NCI-H2081 (cell line): ENCODE data around the gene SUSD1.
"Not testable (repeated sequence)": the region's sequence is repeated elsewhere in the genome, so short reads cannot be mapped to it uniquely, and the experiment has no call there.

ENCODE experiments used
- DNase-seq, 2 experiments: peaks; one replicate each; lab custom pipeline; 2025; lab: John Stamatoyannopoulos, UW

SUSD1 gene

DNA sequence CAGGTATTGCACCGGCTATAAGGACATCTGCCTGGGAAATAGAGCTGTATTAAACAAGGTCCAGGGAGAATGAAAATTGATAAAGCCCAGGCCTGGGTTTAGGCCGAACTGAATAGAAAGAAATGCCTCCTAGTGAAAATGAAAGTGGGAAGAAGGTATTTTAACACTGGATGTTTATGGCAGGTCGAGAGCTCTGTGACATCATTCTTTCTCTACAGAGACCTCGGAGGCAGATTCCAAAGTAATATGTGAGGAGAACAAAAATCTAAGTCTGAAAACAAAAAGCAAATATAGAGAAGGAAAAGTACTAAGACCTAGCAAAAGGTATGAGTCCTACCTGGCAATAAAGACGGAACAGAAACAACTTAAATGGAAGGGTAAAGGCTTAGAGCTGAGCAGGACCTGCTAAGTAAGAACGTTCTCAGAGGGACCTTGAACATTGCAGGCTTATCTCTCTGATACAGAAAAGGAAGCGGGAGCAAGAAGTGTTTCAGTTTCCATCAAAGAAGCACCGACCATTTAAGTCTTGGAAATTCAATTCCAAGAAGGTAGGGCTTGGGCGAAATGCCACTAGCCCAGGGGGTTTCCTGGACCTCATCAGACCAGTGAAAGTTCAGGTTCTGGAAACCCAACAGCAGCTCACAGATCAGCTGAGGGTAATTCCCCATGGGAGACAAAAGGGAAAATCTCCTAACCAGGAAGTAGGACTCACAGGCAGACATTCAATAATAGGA lies 80.0 kb downstream of the SUSD1 start:
- DNase-seq: no peak

DNA sequence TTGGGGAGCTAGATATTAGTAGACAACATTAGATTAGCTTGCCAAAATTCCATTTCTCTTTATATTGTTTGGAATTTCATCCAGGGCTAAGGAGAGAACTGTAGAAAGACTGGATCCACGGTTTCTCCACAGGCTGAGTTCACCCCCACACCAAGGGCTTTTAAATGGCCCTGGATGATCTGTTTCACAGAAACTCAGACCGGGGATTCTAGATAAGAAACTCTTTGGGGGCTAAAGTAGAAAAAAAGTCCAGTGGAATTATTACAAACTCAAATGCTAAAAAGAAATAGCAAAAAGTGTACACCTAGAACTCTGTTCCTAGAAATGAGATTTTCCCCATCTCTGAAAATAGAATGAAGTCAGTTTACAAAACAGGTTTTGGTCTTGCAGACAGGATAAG lies 80.9 kb downstream of the SUSD1 start:
- DNase-seq: no peak

DNA sequence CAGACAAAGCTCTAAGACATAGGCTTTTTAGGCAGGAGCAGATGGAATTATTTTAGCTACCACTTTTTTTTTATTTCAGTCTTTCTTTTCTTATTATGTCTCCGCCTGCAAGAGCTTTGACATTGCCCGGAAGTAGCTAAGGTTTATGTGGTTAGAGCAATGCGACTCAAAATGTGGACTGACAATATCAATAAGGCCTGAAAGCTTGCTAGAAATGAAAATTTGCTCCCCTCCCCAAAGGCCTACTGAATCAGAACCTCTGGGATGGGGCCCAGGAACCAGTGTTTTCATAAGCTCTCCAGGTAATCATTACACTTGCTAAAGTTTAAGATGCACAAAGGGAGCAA lies 81.3 kb downstream of the SUSD1 start:
- no peak for DNase-seq

DNA sequence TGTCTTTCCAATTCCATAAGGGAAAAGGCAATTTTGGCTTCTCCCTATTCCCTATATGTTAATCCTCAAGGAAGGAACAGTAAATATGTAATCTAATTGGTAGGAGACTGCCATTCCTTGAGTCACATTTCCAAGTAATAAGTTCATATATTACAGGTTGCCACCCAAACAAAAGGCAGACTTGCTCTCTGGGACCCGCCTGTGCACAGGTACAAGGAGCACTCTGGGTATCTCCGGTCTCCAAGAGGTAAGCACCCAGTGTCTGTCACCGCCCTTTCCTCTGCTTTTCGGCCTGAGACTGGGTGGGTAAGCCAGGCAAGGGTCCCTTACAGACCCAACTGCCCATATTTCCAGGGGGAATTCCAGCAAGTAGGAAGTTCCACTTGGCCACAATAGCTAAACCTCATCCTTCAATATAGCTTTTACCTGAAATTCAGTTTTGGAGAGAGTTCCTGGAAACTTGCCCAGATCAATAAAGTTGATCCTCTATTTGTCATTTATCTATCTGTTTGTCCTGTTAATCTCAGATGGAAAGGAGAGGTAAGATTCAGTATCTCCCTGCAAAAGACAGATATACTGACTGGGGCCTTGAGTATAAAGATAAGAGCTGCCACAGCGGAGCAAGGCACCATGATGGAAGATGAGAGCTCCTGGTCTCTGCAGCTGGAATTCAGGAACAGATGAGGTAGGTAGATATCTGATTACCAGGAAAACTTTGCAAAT lies 81.8 kb downstream of the SUSD1 start:
- DNase-seq: no peak

DNA sequence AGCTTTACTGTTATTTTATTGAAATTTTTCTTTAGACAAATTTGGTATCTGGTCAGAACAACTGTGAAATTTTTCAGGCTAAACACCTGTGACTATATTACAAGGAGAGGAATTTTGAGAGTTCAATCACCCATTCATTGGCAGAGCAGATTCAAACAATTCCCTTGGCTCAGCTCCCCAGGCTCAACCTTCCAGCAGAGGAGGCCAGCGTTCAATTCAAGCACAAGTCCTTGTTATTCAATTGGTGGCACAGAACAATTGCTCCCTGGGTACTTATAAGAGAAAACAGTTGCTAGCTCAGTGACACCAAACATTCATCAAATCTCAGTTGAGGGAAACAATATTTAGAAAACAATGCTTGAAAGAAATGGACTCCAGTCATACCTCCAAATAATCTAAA lies 83.3 kb downstream of the SUSD1 start:
- DNase-seq: peak; percentile 13 to 61

DNA sequence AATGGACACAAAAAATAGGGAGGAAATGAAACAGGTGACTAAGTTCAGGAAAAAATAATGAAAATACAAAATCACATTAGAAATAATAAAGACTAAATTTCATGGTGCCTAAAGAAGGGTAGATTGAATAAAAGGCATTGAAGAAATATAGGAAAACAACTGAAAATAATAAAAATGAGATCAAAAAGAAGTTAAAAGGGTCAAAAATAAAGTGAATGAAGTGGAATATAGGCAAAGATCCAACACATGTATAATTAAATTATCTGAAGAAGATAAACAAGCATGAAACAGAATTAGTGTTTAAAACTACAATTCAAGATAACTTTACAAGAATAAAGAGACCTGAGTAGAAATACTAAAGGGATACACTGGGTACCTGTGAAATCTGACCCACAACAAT lies 87.6 kb downstream of the SUSD1 start:
- DNase-seq: no peak

DNA sequence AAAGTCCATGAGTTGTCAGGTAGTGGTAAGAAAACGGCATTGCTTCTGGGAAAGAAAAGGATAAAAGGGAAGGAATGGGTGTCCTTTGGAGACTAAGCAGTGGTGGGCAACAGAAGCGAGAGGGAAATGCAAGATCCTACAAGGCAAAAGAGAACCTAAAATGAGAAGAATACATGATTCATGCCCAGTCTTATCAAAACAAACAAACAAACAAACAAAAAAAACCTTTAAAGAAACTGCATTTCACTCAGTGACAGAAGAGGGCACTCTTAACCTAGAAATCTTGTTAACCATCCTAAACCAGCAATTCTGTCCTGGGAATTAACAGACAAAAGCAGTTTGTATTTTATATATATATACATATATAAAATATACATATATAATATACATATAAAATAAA lies 88.5 kb downstream of the SUSD1 start:
- DNase-seq: peak in 1 of 2 experiments; percentile 4

DNA sequence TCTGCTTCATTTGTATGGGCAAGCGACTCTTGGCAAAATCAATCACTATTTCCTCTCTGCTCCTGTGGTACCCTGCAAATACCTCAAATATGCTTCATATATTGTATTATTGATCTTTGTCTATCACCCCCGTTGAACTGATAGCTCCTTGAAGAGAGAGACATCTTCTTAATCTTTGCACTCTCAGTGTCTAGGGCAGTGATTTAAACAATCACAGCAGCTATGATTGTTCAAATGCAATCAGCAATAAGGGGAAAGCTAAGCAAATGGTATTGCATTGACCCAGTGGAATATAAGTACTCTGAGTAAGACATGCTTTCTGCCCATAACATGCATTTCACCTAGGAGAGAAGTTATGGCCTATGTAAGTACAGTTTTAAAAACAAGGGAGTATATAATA lies 90.2 kb downstream of the SUSD1 start:
- DNase-seq: no peak

DNA sequence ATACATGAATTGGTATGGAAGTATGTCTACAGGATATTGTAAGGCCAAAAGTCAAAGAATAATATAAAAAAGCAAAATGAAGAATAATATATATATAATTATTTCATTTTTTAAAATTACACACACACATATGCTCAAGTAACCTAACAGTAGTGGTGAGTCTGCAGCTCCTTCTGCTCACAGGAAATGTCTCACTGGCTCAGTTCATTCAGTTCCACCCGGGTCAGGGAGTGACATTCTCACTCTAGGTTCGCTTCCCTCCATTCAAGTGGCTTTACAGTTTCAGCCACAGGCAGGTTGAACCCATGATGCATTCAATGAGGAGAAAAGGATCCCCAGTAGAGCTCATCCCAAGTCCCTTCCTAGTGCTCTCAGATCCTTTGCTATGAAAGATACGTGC lies 90.8 kb downstream of the SUSD1 start:
- no peak for DNase-seq

DNA sequence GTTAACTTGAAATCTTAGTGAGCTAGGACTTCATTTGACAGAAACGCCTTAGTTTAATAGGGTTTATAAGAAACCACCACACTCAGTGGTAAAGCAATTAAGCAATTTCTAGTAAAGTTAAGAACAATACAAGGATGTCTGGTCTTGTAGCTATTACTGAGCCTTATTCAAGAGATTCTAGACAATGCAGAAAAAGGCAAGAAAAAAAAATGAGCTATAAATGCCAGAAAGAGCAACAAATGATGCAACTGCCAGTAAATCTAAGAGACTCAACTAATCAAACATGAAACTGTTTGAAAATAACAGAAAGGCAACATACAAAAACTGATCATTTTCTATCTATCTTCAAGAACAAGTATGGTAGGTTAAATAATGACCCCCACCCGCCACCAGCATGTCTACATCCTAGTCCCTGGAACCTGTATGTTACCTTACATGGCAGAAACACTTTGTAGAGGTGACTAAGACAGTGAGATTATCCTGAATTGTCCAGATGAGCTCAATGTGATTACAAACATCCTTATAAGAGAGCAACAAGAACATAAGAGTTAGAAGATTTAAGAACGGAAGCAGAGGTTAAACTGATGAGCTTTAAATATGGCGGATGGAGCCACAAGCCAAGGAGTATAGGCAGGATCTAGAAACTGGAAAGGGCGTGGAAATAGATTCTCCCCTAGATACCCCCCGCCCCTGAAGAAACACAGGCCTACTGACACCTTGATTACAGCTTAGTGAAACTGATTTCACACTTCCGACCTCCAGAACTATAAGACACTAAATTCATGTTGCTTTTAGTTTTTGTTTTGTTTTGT lies 93.0 kb downstream of the SUSD1 start:
- no peak for DNase-seq

DNA sequence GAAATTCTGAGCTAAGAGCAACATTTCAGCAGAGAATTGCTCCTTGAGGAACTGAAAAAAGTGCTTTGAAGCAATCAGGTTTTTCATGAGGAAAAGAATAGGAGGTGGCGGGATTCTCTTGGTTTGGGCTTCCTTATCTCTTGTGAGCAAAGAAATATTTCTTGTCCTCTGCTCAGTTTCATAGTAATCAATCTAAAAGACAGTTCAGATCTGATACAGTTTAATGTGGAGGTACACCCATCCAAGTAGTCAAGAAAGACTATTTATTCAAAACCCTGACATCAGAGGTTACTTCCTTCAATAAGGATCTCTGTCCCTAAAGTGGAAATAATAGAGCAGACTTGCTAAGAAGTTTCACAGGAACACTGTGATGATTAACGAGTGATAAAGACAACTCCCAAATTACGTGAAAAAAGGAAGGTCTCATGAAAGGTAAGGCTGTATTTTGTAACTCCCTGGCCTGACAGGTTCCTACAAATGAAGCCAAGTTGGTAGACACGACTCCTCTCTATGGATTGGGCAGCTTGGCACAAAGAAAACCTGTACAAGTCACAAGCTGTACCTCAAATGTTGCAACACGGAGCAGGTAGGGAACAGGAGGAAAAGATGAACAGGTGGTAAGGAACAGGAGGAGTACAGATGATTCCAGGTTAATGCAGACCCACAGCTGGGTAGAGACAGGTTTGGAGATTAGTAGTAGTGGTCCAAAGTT lies 94.1 kb downstream of the SUSD1 start:
- no peak for DNase-seq

DNA sequence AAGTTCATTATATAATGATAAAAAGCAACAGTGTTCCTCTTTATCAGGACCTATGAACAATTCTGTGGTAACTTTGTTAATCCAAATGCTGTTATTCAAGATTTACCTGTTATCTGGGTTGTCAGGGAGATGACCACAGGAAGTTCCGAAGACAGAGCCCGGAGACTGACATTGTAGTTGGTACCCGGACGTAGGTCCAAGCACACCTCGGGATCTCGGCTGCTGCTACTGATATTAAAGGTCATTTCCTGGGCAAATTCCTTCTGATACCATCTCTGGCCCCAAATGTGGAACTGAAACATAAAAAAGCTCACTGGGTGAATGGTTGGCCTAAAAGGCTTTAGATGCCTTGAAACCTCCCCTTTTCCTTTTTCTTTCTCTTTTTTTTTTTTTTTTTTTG lies 96.7 kb downstream of the SUSD1 start:
- no peak for DNase-seq

DNA sequence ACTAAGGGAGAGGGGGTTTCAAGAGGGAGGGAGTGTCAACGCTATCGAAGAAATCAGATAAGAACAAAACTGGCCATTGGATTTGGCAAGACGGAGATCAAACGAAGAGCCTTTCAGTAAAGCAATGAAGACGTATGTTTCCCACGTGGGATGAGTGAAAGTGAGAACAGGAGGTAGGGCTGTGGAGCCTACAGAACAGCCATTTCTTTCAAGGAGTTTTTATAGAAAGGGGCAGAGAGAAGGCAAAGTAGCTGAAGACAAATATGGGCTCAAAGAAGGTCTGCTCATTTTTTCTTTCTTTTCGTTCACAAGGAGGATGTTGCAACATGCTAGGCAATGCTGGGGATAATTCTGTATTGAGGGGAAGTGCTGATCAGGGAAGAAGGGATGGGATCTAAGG lies 98.3 kb downstream of the SUSD1 start:
- DNase-seq: no peak

DNA sequence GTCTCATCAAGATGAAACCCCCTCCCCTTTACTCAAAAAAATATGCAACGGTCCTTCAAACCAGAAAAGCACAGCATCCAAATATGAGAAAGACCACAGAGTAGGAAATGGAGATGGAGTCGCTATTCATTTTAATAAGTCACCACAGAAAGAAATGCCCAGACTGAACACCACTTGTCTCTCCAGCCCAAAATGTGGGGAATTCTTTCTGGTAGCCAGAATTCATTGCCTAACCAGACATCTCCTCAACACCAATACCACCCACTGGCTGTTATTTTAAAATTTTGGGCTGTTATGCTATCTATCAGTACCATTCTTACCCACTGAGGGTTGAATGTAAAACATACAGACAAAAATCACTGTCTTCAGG lies 100.1 kb downstream of the SUSD1 start:
- no peak for DNase-seq

DNA sequence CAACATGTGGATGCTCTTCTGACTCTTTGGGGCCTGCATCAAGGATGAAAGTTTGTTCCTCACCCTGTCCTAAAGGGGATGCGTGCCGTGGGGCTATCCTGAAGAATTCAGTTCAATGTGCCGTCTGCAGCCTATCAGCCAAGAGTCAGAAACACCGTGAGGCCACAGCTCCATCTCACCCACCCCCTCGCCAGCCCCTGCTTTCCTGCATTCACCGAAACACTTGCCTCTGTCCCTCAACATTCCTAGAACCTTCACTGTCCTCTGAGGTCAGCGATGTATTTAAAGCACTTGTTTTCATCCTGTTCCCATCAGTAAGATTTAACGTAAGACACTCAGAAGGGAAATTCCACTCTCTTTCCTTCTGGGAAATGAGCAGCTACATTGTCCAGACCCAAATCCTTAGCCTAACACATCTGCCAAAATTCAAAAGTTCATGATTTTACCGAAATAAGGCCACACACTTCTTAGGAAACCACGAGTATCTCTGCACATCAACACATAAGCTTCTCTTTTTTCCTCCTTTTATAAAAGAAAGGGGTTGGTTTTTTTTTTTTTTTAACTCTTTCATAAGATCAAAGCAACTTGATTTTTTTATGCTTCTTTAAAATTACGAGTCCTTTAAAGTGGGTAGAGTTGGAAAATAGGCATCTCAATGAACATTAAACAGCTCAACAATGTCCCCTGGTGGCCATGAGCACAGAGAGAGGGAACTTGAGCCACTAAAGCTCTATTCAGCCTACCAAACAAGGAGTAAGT lies 100.7 kb downstream of the SUSD1 start:
- DNase-seq: peak; percentile 11 to 53

DNA sequence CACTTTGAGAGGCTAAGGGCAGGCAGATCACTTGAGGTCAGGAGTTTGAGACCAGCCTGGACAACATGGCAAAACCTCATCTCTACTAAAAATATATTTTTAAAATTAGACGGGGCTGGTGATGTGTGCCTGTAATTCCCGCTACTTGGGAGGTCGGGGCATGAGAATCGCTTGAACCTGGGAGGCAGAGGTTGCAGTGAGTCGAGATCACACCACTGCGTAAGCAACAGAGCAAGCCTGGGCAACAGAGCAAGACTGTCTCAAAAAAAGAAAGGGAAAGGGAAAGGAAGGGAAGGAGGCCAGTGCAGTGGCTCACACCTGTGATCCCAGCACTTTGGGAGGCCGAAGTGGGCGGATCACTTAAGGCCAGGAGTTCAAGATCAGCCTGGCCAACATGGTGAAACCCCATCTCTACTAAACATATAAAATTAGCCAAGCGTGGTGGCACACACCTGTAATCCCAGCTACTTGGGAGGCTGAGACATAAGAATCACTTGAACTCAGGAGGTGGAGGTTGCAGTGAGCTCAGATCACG lies 101.4 kb downstream of the SUSD1 start:
- not testable (repeated sequence) for DNase-seq

DNA sequence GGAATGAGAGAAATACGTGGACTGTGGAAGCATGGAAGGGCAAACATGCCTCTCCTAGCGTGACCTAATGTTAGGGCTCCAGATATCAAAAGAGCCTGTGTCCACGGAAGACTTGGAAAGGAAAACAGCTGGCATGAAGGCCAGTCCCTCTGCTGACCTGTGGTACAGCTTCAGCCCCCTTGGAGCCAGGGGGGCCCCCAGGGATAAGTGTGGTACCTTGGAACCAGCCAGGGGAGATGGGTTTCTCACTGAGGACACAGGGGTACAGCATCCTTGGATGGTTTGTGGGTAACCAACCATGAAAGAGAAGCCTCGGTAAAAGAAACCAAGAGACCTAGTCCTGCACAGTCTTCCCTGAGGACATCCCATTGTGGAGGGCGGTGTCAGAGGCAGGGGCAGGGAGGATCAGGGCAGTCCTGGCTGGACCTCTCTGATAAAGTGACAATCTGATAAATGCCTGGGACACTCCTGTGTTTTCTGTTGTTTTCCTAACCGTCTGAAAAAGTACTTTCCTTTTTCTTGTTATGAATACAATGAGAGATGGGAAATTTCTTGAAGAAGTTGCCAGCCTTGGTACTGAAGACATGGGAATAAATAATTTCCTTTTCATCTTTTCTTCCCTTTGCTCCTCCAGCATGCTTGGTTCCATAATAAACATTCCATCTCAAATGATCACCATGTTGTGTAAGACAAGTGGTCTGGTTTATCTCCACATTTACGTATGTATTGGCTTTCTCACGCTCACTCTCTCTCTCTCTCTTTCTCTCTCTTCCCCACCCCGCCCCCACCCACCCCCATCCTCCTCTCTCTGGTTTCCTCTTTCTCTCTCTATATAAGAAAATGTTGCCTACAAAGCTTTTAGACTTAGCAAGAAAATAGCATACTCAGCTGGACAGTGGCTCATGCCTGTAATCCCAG lies 102.1 kb downstream of the SUSD1 start:
- DNase-seq: no peak

DNA sequence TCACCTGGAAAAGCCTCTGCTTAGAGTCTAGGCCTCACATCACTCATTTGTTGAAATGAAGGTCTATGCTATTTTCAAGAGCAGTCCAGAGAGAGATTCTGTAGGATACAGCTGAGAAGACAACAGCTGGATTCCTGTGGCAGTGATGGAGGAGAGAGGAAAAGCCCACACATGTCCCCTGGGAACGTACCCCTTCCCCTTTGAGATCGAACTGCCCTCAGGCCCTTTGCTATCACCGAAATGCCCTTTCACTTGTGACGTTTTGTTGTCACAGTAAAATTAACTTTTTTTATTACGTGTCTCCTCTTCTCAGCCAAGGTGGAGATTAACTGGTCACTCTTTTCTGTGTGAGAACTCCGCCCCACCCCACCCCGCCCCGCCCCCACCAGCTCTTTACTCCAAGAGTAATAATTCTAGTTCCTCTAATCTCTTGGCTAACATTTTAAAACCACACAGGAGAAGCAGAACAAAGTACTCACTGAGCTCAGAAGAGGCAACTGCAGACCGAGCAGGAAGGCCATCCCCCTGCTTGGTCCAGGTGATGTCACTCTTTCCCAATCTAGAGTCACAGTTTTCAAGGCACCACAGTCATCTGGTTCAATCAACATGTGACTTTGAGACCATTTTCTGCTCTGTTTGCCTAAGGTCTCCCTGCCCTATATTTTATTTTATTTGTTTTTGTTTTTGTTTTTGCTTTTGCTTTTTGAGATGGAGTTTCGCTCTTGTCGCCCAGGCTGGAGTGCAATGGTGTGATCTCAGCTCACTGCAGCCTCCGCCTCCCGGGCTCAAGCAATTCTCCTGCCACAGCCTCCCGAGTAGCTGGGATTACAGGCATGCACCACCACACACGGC lies 105.6 kb downstream of the SUSD1 start:
- DNase-seq: no peak
